ENCODE results near the gene PROB1.

The PROB1 gene

DNA sequence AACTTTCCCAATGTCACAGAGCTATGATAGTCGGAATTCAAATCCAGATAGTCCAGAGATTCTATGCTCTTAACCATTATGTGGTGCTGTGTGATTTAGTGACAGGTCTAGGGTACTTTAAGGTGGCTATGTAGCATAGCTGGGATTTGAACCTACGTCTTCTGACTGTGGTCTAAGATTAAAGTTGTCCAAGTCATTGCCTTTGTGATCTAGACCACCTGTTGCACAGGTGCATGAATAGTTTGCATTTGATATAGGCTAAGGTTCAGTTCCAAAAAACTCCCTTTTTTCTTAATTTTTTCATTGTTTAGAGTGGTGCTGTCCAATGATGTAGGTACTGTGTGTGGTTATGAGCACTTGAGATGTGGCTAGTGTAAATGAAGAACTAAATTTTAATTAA, 50.7 kb downstream of the PROB1 start:
- no peak overlapping the region for H3K4me3 ChIP-seq (replicated peaks in 1 of 2; ENCODE audit: low read depth in 2 of 2, low read length in 2 of 2)
- no peak for DNase-seq (ENCODE audit: low read depth in 2 of 2)
- TF ChIP-seq, protein P1, sequence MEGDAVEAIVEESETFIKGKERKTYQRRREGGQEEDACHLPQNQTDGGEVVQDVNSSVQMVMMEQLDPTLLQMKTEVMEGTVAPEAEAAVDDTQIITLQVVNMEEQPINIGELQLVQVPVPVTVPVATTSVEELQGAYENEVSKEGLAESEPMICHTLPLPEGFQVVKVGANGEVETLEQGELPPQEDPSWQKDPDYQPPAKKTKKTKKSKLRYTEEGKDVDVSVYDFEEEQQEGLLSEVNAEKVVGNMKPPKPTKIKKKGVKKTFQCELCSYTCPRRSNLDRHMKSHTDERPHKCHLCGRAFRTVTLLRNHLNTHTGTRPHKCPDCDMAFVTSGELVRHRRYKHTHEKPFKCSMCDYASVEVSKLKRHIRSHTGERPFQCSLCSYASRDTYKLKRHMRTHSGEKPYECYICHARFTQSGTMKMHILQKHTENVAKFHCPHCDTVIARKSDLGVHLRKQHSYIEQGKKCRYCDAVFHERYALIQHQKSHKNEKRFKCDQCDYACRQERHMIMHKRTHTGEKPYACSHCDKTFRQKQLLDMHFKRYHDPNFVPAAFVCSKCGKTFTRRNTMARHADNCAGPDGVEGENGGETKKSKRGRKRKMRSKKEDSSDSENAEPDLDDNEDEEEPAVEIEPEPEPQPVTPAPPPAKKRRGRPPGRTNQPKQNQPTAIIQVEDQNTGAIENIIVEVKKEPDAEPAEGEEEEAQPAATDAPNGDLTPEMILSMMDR (IDR thresholded peaks at IDR 0.05; ENCODE audit: low read depth, low read length): no peak

DNA sequence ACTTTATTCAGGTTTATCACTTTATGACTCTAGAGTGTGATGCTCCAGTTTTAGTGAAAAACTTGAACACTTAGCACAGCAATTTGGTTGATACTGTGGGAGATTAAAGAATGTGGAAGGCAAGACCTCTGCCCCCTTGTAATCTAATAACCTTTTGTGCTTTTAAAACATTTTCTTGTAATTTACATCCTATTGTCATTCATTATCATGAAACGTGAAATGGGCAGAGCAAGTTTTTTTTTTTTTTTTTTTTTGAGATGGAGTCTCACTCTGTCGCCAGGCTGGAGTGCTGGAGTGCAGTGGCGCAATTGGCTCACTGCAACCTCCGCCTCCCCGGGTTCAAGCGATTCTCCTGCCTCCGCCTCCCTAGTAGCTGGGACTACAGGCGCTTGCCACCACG, 51.4 kb downstream of the PROB1 start:
- peak overlapping the region in 1 of 2 donors; percentile 82 for H3K4me3 ChIP-seq (replicated peaks in 1 of 2; ENCODE audit: low read depth in 2 of 2, low read length in 2 of 2)
- DNase-seq (ENCODE audit: low read depth in 2 of 2): no peak
- TF ChIP-seq, protein P1 (IDR thresholded peaks at IDR 0.05; ENCODE audit: low read depth, low read length): no peak

DNA sequence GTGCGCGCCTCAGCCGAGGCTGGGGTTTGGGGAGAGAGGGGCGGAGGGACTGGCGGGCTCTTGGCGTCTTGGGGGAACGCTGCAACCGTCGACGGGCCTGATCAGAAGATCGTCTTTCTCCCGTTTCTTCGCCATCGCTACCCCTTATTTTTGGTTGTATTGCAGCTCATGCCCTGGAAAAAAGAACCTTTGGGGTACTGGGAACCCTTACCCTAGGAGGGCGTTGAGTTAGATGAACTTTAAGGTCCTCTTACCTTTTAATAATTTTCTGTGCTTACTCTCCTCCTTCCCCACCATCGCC, 52.5 kb downstream of the PROB1 start:
- TF ChIP-seq, protein P1 (IDR thresholded peaks at IDR 0.05; ENCODE audit: low read depth, low read length): no peak
- DNase-seq (ENCODE audit: low read depth in 2 of 2): no peak
- H3K4me3 ChIP-seq (replicated peaks in 1 of 2; ENCODE audit: low read depth in 2 of 2, low read length in 2 of 2): peak overlapping the region; percentile 82 to 98

DNA sequence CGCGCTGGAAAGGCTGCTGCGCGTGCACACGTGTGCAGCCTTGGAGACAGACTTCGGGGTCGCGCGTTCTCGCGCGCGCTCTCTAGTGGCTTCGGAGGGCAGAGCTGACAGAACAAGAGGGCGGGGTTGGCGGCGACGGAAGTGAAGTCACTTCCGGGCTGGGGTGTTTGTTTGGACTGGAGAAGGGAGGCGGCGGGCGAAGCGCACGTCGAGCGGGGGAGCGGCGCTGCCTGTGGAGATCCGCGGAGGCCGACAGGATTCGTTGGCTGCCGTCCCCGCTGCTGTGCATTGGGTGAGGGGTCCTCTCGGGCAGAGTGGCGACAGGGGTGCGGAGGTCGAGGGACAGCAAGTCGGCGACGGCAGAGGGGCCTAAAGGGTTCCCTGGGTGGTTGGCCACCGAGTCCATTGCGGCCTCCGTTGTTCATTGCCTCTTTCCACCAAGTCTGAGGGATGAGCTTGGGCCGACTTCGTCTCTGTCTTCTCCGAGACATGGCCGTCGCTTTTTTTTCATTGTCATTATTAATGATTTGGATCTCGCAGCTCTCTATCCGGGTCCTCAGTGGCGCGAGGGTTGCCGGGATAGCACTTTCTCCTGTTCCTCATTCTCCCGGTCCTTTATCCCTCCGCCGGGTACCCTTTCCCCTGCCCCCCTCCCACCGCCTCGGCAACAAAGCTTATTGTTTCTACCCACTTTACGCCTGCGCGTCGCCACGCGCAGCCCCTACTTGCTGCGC, 53.0 kb downstream of the PROB1 start, which contains the start of gene PAIP2:
Gene PAIP2 (plus strand): TSS at position 166 of the 734 bp plus-strand sequence. CDS start 21,931 bp downstream, outside the sequence.
- peak within 1 kb of the TSS; percentile 82 to 98 for H3K4me3 ChIP-seq (replicated peaks in 1 of 2; ENCODE audit: low read depth in 2 of 2, low read length in 2 of 2)
- peak; percentile 98 to 99 for DNase-seq (ENCODE audit: low read depth in 2 of 2)
- TF ChIP-seq, protein P1 (IDR thresholded peaks at IDR 0.05; ENCODE audit: low read depth, low read length): peak; percentile 67

DNA sequence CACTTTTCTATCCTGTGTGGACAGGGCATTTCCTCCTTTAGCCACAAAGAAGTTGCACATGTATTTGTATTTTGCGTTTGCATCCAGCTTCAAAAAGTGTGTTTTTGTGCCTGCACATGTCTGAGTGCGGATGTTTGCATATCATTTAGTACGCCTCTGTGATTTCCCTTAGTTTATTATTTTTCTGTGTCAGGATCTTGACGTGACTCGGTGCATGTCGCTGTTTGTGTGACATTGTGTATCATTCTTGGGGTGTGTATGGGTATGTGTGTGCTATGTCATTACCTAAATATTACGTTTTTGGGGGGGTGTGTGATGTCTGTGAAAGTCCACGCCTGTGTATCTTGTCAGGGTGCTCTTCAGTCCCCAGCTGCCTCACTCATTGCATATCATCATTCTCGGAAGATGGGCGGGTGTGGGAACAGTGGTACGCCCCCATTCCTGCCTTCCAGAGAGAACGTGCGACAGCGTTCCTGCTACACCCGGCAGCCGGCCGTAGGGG, 53.7 kb downstream of the PROB1 start:
- TF ChIP-seq, protein P1 (IDR thresholded peaks at IDR 0.05; ENCODE audit: low read depth, low read length): no peak
- H3K4me3 ChIP-seq (replicated peaks in 1 of 2; ENCODE audit: low read depth in 2 of 2, low read length in 2 of 2): peak overlapping the region; percentile 82 to 98
- DNase-seq (ENCODE audit: low read depth in 2 of 2): no peak

All from cardiac fibroblast (primary cell).